CD4-positive, alpha-beta T cell (primary cell): ENCODE measurements around the gene TARM1. TPM values are rescaled to one million over a fixed set of nuclear protein-coding genes. Genes with fewer than 3 reads are reported as not detected.
"Not testable (repeated sequence)": the region's sequence is repeated elsewhere in the genome, so short reads cannot be mapped to it uniquely, and the experiment has no call there.

Source experiments
- ATAC-seq: fragments of 200-7000 bp; cut with Tn5 transposase; one replicate; pipeline ENCODE4 v1.10.0; 2022; ENCODE audit warnings: mild to moderate bottlenecking; ENCODE audit not compliant: poor library complexity
- CTCF ChIA-PET: fragments of 350-600 bp; sonication (Branson Sonifier 250); formaldehyde crosslinking; loops from one replicate; lab custom pipeline; 2021; ENCODE audit warnings: antibody characterized with exemption, inconsistent platforms; lab: Charles Lee
- POLR2A ChIA-PET: fragments of 350-600 bp; sonication (Branson Sonifier 250); formaldehyde crosslinking; loops from one replicate; lab custom pipeline; 2021; ENCODE audit warnings: antibody characterized with exemption, inconsistent platforms; lab: Charles Lee
- DNase-seq, 14 experiments: peaks; one replicate each; pipeline ENCODE4 v3.0.0-alpha.2; 2013 to 2020; ENCODE audit warnings: mixed read lengths in 2 of 14
- H3K27ac ChIP-seq, 2 donors: one replicate each; pipeline versions ENCODE4 v1.5.1 to v1.7.0; 2013; ENCODE audit warnings: low read length in 2 of 2, low read depth in 1 of 2, mild to moderate bottlenecking in 1 of 2
- H3K27me3 ChIP-seq, 2 experiments: 1 replicate in 1 of 2; 2 replicates in 1 of 2; pipeline versions ENCODE4 v1.6.1 to v1.7.0; 2013; ENCODE audit warnings: low read length in 2 of 2, control low read depth in 1 of 2, mild to moderate bottlenecking in 1 of 2, moderate library complexity in 1 of 2; ENCODE audit not compliant: insufficient read depth in 2 of 2, control insufficient read depth in 1 of 2
- H3K36me3 ChIP-seq: one replicate; pipeline ENCODE4 v1.6.1; 2013; ENCODE audit warnings: low read length, control low read depth; ENCODE audit not compliant: insufficient read depth
- H3K4me1 ChIP-seq: one replicate; pipeline ENCODE4 v1.6.1; 2013; ENCODE audit warnings: low read length, control low read depth; ENCODE audit not compliant: insufficient read depth
- H3K4me3 ChIP-seq: one replicate; pipeline ENCODE4 v1.5.1; 2013; ENCODE audit warnings: mild to moderate bottlenecking, low read length, moderate library complexity
- H3K9me3 ChIP-seq, 2 experiments: 1 replicate in 1 of 2; 2 replicates in 1 of 2; pipeline versions ENCODE4 v1.6.1 to v1.7.0; 2013; ENCODE audit warnings: low read length in 2 of 2, mild to moderate bottlenecking in 2 of 2, control low read depth in 1 of 2, moderate library complexity in 1 of 2; ENCODE audit not compliant: control insufficient read depth in 1 of 2, insufficient read depth in 1 of 2
- H3K27ac Mint-ChIP-seq: one replicate; pipeline ENCODE4 v1.8.0; 2020; ENCODE audit warnings: mixed read lengths
- H3K27me3 Mint-ChIP-seq: one replicate; pipeline ENCODE4 v1.8.0; 2021; ENCODE audit warnings: mixed read lengths
- H3K36me3 Mint-ChIP-seq: one replicate; pipeline ENCODE4 v1.8.0; 2021; ENCODE audit warnings: low read depth, mixed read lengths
- H3K4me1 Mint-ChIP-seq: one replicate; pipeline ENCODE4 v1.8.0; 2021; ENCODE audit warnings: low read depth, mixed read lengths
- H3K4me3 Mint-ChIP-seq: one replicate; pipeline ENCODE4 v1.8.0; 2020; ENCODE audit warnings: mild to moderate bottlenecking, mixed read lengths
- H3K9me3 Mint-ChIP-seq: one replicate; pipeline ENCODE4 v1.8.0; 2020; ENCODE audit warnings: mixed read lengths
- intact Hi-C, 2 experiments: fragments of 100-400 bp; cut with DNase I in 1 of 2; cut with micrococcal nuclease in 1 of 2; formaldehyde crosslinking; loops; one replicate each; pipeline versions ENCODE4 v1.15.1 to v1.9.0; 2023 to 2025; cut with DNase I, micrococcal nuclease
- total RNA-seq, 174 experiments: library from RNA in 2 of 174; stranded (reverse) in 2 of 174; gene quantifications; one replicate each; pipeline ENCODE4 v1.2.3 and lab custom pipeline; 2021 to 2026
- TF ChIP-seq, protein P1 (sequence below): fragments of 200-600 bp; IDR thresholded peaks from one replicate; pipeline ENCODE4 v1.8.0; 2022; ENCODE audit warnings: antibody characterized with exemption, mild to moderate bottlenecking

Gene TARM1
- total RNA-seq, 2 experiments from 2014 or later = not detected

DNA sequence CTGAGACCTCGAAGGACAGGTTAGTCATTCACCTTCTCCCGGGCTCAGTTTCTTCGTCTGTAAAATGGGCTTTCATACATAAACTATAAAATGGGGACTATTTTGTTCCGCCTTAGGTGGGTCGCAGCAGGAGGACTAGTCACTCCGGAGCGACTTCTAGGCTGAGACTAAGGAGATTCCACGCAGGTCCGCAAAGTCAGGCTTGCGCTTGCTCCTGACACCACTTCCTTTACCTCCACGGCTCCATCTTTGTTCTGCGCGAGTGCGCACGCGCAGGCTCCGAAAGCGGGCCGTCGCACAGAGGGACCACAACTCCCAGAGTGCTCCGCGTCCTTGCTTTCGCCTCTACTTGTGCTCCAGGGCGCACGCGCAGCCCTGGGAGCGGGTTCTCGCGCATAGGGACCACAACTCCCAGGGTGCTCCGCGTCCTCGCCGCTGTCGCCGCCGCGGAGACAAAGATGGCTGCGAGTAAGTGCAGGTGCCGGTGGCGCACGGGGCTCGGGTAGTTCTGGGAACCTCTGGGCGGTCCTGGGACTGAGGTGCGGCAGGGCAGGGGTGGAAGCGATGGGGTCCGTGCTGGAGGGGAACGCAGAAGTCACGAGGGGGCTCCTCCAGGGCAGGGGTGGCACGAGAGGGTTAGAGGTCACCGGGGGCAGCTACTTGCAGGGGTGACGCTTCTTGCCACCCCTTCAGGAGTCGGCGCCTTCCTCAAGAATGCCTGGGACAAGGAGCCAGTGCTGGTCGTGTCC lies 21.4 kb upstream of the TARM1 start, which contains the start of gene NDUFA3:
NDUFA3 (plus strand) TSS at position 435 of the 749 bp plus-strand sequence; CDS start at position 459, 24 bp downstream.
- peak within 1 kb of the TSS; percentile 82 for H3K27ac Mint-ChIP-seq
- no peaks in the 10 kb centered on the region for H3K9me3 Mint-ChIP-seq
- H3K9me3 ChIP-seq = no peaks in the 10 kb centered on the region
- POLR2A ChIA-PET = interaction anchor here (0.8 to 2.9 kb wide), 5 partner anchors 13 to 87 kb away, joined by 3 to 24 read pairs (median 3); partner anchors contain the start of genes CNOT3, LENG1, MBOAT7 and PRPF31
- CTCF ChIA-PET = interaction anchor here (0.9 kb wide), 1 partner anchor 57 kb away, joined by 3 read pairs; the partner anchor contains the start of gene LENG1
- peaks cover 23% of the 10 kb centered on the region for H3K4me1 Mint-ChIP-seq
- ATAC-seq = peak; percentile 99
- no peaks in the 10 kb centered on the region for H3K27me3 ChIP-seq
- peaks cover 24% of the 10 kb centered on the region for H3K4me1 ChIP-seq
- H3K27ac ChIP-seq = peak within 1 kb of the TSS; percentile 37 to 72
- TF ChIP-seq, protein P1, sequence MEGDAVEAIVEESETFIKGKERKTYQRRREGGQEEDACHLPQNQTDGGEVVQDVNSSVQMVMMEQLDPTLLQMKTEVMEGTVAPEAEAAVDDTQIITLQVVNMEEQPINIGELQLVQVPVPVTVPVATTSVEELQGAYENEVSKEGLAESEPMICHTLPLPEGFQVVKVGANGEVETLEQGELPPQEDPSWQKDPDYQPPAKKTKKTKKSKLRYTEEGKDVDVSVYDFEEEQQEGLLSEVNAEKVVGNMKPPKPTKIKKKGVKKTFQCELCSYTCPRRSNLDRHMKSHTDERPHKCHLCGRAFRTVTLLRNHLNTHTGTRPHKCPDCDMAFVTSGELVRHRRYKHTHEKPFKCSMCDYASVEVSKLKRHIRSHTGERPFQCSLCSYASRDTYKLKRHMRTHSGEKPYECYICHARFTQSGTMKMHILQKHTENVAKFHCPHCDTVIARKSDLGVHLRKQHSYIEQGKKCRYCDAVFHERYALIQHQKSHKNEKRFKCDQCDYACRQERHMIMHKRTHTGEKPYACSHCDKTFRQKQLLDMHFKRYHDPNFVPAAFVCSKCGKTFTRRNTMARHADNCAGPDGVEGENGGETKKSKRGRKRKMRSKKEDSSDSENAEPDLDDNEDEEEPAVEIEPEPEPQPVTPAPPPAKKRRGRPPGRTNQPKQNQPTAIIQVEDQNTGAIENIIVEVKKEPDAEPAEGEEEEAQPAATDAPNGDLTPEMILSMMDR = no peak
- peak within 1 kb of the TSS; percentile 97 for H3K4me3 Mint-ChIP-seq
- H3K36me3 Mint-ChIP-seq = peaks cover 27% of the 10 kb centered on the region
- no peaks in the 10 kb centered on the region for H3K27me3 Mint-ChIP-seq
- DNase-seq = peak; percentile 93 to 100 (median 98)
- intact Hi-C loops = loop anchor here (1.0 to 10.0 kb wide), 6 partner anchors 13 to 578 kb away; partner anchors contain the start of genes MYADM (in 2 of the 2), PRPF31 (in 2 of the 2), TFPT (in 2 of the 2) and CNOT3 (in 1 of the 2)
- peak within 1 kb of the TSS; percentile 98 for H3K4me3 ChIP-seq
- peaks cover 20% of the 10 kb centered on the region for H3K36me3 ChIP-seq

- intact Hi-C loops = loop anchor here in 1 of 2 experiments (5.0 to 10.0 kb wide), 4 partner anchors 37 to 576 kb away; partner anchors contain the start of genes CNOT3 and MYADM
- Histone ChIP-seq H3K27me3 (peaks cover under 1% of the 10 kb centered on the region in 2 experiments), H3K27ac (no peak within 1 kb of the TSS), H3K4me3 (peak within 1 kb of the TSS; percentile 25), H3K36me3 (peaks cover 3% of the 10 kb centered on the region), H3K4me1 (peaks cover 34% of the 10 kb centered on the region), H3K9me3 (no peaks in the 10 kb centered on the region)
- no peaks in the 10 kb centered on the region for H3K9me3 Mint-ChIP-seq
- peaks cover 31% of the 10 kb centered on the region for H3K4me1 Mint-ChIP-seq
- ATAC-seq (no peak), DNase-seq (peak in 3 of 14 experiments; percentile 20 to 70 (median 60))
- H3K4me3 Mint-ChIP-seq = peak within 1 kb of the TSS; percentile 62
- peaks cover 6% of the 10 kb centered on the region for H3K27me3 Mint-ChIP-seq
- POLR2A ChIA-PET = interaction anchor here (0.7 kb wide), 1 partner anchor 15 kb away, joined by 3 read pairs; the partner anchor contains the start of genes PRPF31 and TFPT
- TF ChIP-seq, protein P1 = no peak
- H3K27ac Mint-ChIP-seq = peak within 1 kb of the TSS; percentile 16
- H3K36me3 Mint-ChIP-seq = peaks cover 7% of the 10 kb centered on the region
- CTCF ChIA-PET = no interaction called here
These were observed 19.4 kb upstream of the TARM1 start, which contains the start of gene OSCAR for GRCh38 chr19:54100561-54100960. OSCAR (minus strand) TSS chr19:54100803; CDS start chr19:54100792, 11 bp downstream.

DNA sequence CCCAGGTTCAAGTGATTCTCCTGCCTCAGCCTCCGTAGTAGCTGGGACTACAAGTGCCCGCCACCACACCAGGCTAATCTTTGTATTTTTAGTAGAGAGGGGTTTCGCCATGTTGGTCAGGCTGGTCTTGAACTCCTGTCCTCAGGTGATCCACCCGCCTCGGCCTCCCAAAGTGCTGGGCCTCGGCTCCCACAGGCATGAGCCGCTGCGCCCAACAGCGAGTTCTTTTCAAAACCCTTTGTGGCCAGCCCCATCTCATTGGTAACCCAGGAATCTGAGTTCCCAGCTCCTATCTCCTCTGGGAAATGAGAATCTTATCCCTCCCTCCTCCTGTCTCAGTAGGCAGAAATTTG lies 18.7 kb upstream of the TARM1 start:
- POLR2A ChIA-PET, H3K36me3 Mint-ChIP-seq, H3K27me3 Mint-ChIP-seq, ATAC-seq, H3K27ac ChIP-seq, H3K27ac Mint-ChIP-seq, H3K9me3 Mint-ChIP-seq, DNase-seq, H3K4me3 Mint-ChIP-seq, H3K9me3 ChIP-seq, H3K27me3 ChIP-seq, H3K36me3 ChIP-seq: not testable (repeated sequence)
- peaks cover 30% of the 10 kb centered on the region for H3K4me1 Mint-ChIP-seq
- peaks cover 41% of the 10 kb centered on the region for H3K4me1 ChIP-seq
- H3K4me3 ChIP-seq = peak overlapping the region; percentile 25
- intact Hi-C loops = loop anchor here in 1 of 2 experiments (5.0 to 10.0 kb wide), 4 partner anchors 37 to 575 kb away; partner anchors contain the start of genes CNOT3 and MYADM
- CTCF ChIA-PET = interaction anchor here (1.1 kb wide), 1 partner anchor 37 kb away, joined by 3 read pairs; no protein-coding TSS in a partner anchor
